NCI-H2196 (cell line): ENCODE data around the gene RBPMS2.
"Not testable (repeated sequence)": the region's sequence is repeated elsewhere in the genome, so short reads cannot be mapped to it uniquely, and the experiment has no call there.

Experiments used
- DNase-seq: peaks from one replicate; lab custom pipeline; 2025; ENCODE audit not compliant: unreplicated experiment; lab: John Stamatoyannopoulos, UW

RBPMS2 gene

DNA sequence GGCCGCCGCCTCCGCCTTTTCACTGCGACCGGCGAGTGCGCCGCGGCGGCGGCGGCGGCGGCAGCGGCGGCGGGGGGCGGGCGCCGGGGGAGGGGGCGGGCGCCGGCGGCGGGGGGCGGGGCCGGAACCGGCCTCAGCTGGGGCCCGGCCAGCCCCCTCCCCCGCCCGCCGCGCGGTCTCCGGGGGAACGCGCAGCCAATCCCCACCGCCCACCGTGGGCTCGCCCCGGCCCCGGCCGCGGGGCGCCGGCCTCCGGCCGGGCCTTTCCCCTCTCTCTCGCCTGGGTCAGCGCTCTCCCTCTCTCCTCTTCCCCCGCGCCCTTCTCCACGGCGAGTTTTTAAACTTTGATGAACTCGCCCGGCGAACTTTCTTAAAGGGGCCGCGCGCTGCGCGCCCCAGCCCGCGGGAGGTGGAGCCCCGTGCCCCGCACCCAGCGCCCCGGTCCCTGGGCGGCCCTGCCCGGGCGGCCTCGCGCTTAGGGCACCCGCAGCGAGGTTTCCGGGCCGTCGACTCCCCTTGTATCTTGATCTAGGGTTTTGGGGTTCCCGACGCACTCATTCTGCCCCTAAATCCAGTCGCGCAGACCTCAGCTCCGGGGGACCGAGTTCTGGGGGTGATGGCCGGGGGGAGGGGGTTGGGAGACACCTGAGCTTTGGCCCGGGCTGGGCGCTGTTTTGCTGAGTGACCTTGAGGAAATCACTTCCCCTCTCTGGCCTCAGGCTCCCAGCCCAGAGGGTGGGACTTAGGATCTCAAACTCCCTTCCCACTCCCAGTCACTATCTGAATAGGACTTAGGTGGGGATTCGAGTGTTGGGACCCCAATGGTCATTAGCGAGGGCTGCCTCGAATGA lies at the start of gene RBPMS2:
TSS of gene RBPMS2 (minus strand) at position 39 of the 851 bp plus-strand sequence. CDS start 270 bp downstream, outside the sequence.
- no peak for DNase-seq

DNA sequence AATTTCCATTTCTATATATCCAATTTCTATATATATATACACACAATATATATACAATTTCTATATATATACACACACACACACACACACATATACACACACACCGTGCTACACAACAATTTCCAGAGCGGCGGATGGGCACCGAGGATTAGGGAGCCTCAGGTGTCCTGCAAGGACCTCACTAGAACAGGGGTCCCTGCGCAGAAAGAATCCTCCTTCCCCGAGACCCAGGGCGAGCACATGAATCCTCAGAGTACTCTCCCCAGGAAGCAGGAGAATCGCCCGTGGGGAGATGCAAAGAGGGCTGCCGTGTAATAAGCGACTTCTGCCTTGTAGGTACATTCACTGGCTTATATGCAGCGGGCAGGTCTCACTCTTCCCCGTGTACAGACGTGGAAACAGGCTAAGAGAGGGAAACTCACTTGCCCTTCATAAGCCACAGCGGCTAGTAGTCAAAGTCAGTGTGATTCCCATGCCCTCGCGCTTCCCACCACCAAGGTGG lies 49.6 kb upstream of the RBPMS2 start:
- DNase-seq = no peak

DNA sequence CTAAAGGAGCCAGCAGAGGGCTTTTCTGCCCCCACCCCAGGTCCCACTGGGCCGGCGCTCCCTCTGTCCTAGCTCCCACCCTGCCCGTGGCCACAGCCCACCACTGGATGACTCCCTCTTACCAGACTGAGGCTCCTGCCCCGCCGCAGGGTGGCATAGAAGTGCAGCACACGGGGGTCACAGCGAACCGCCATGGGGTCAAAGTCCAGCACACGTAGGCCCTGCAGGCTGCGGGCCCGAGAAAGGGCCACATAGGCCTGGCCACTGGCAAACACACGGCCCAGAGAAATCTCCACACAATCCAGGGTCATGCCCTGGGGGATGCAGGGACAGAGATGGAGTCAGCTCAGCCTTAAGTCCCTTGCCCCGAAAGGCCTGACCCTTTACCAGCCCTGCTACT lies 41.1 kb upstream of the RBPMS2 start:
- no peak for DNase-seq

DNA sequence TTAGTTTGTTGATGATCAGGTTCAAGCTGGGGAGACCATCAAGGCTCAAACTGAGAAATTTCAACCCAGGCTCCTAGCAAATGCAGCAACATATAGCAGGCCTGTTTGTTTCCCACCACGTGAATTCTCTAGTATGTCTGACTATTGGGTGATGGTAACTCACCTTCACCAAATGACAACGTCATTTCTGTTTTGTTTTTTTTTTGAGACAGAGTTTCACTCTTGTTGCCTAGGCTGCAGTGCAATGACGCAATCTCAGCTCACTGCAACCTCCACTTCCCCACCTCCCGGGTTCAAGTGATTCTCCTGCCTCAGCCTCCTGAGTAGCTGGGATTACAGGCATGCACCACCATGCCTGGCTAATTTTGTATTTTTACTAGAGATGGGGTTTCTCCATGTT lies 39.6 kb upstream of the RBPMS2 start:
- not testable (repeated sequence) for DNase-seq

DNA sequence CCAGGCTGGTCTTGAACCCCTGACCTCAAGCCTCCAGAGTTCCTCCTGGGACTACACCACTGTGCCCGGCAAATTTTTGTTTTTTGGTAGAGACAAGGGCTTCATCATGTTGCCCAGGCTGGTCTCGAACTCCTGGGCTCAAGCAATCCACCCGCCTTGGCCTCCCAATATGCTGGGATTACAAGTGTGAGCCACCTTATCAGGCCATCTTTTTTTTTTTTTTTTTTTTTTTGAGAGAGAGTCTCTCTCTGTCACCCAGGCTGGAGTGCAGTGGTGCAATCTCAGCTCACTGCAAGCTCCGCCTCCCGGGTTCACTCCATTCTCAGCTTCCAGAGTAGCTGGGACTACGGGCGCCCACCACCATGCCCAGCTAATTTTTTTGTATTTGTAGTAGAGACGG lies 38.9 kb upstream of the RBPMS2 start:
- DNase-seq = not testable (repeated sequence)

DNA sequence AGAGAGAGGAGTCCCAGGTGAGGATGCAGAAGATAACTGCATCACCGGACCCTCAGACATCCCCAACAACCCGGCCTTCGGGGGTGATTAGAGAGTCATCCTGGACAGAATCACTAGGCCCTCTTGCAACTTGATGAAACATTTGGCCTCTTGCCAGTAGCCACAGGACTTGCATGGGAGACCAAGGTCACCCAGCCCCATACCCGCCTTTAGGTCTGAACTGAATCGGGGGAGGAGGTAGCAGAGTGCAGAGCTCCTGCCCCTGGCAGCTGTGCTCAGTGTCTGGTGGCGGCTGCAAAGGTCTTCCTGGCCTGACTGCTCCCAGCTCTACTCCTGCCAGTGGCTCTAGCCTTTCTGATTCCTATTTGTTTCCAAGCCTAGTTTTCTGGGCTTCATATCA lies 37.7 kb upstream of the RBPMS2 start:
- peak; percentile 1 for DNase-seq

DNA sequence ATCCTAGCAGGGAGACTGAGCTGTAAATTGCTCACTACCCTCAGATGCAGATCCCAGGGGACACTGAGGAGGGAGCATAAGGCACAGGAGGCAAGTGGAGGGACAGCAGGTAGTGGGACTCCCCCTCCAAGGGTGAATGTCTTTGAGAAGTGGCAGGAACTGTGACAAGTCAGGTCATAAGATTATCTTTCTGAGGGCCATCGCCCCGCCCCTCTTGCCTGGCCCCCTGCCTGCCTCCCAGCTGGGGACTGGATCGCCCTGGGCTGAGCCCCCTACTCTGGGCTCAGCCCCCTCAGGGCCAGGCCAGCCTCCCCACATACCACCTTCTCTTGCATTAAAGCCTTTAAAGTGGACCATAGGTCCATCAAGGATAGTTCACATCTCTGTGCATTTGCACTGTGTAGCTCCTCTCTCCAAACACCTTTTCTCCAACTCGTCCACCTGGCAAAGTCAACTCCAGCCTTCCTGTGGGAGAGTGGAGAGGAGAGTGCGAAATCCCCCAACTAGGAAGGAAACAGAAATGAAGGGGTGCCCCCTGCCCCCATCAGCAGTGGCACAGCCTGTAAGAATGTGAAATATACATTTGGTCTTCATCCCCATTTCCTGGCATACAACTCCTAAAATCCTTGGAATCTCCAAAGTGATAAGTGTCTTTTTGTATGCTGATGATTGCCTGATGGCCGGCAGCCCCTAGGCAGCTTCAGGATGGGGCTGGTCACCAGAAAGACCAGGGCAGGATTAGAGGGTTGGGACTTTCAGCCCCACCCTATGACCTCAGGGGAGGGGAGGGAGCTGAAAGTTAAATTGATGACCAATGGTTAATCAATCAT lies 35.3 kb upstream of the RBPMS2 start:
- no peak for DNase-seq

DNA sequence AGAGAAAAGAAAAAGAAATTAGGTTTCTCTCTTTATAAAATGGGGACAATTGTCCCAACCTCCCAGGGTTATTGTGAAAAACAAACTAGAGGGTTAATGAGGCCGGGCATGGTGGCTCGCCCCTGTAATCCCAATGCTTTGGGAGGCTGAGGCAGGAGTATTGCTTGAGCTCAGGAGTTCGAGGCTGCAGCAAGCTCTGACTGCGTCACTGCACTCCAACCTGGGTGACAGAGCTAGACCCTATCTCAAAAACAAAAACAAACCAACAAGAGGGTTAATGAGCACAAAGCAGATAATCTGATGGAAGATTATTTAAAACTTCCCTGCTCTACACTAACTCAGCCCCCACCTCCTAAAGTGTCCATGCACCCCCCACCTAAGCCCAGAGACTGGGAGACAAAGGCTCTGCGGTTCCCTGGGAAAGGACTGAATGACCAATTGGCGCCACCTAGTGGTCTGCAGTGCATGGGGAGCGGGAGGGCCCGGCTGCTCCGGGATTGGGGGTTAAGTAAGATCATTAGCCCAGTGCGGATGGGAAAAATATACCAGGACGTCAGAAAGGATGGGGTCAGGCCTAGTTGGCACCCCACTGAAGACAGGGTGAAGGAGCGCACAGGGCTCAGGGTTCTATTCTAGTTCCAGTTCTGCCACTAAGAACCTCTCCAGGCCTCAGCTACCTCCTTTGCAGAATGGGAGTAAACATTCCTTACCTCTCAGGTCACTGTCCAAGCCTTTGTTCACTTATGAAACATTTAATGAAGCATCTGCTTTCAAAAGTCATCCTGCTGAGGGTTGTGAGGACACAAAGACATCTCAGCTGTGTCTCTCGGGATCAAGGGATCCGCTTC lies 34.5 kb upstream of the RBPMS2 start:
- peak; percentile 57 for DNase-seq

DNA sequence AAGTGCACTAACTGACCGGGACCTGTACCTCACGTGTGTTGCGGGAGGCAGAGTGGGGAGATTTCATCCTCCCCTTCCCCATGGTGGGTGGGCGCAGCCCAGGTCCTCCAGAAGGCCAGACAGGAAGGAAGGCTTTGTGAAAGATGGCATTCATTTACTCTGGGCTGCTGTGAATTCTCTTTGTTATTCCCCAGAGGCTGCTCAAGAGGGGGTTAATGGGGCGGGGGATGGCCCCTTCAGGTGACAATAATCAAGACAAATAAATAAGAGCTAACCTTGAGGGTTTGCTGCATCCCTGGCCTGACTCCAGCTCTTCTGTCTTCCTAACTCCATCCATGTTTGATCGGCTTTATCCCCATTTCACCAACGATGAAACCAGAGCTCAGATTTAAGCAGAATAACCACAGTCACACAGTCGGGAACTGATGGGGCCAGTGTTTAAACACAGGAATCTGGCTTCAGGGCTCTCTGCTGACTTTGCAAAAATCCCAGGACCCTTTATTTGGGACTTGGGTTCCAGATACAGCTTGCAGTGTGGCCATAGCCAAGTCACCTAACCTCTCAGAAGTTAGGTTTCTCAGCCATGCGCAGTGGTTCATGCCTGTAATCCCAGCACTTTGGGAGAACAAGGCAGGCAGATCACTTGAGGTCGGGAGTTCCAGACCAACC lies 33.5 kb upstream of the RBPMS2 start:
- DNase-seq = no peak

DNA sequence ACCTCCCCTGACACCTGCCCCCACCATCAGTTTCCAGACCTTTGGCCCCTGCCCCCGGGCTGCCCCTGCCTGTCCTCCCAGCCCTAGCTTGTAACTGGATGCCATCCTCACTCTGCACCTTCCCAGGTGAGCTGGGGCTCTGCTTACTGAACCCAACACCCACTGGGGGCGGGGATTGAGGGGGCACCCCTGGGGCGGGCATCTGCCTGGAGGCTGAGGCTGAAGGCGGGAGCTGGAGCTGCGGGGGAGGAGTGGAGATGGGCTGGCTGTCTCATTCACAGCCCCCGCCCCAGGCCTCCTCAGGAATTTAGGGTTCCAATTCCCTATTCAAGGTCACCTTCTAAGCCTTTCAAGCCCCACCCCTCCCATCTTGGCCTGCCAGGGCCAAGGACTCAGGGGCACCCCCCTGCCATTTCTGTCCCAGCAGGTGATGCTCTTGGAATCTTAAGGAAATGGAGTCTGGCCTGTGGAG lies 32.4 kb upstream of the RBPMS2 start:
- DNase-seq = no peak

DNA sequence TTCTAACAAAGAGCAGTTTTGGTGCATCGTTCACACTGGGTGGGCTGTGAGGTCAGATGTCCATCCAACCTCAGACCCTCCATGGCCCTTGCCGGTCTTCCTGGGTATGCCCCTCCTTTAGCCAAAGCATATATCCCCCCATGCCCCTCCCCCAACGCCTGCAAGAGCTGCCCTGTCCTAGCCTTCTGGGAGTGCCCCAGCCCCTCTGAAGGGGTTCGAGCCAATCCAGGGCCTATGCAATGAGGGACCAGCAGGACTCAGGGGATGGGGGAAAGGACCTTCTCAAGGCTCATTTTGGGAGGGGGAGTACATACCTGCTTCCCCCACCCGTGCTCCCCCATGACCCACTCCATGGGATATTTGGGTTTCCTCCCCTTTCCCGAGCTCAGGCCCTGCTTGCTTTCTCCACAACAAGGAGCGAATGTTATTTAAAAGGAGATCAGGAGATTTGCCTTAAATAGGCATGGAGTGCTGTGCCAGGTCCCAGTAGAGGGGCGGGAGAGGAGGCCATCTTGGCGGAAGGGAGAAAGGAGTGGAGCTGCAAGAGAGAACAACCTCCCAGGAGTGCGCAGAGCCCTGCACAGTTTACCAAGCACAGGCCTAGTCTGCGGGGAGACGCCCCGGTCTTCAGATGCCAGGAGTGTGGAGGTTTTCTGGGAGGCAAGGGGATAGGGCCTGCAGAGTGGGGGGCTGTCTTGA lies 31.8 kb upstream of the RBPMS2 start:
- DNase-seq = no peak

DNA sequence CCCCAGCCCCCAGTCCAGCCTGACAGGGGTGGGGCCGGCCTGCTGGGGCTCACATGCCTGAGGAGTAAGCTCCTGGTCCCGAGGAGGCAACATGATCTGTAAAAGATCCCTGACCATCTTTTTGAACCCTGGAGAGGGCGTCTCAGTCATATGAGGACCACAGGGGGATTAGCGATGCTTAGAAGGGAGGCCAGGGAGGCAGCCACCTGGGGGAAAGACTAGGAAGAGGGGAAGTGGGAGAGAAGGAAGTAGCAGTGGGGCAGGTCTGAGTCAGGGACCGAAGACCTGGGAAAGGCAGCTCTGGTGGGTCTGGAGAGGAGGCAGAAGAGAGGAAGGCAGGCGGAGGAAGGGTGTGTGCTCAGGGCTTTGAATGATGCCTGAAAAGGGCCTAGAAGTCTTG lies 31.1 kb upstream of the RBPMS2 start:
- DNase-seq = no peak

DNA sequence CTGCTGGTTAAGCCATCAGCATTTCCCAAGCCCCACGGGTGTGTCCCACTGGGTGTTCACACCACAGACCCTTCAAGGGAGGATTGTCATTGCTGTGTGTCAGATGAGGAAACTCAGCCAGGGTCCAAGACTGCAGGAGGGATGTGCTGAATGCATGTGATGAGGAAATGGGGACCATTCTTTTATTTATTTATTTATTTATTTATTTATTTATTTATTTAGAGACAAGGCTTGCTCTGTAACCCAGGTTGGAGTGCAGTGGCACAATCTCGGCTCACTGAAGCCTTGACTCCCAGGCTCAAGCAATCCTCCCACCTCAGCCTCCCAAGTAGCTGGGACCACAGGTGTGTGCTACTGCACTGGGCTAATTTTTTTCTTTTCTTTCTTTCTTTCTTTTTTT lies 29.2 kb upstream of the RBPMS2 start:
- no peak for DNase-seq

DNA sequence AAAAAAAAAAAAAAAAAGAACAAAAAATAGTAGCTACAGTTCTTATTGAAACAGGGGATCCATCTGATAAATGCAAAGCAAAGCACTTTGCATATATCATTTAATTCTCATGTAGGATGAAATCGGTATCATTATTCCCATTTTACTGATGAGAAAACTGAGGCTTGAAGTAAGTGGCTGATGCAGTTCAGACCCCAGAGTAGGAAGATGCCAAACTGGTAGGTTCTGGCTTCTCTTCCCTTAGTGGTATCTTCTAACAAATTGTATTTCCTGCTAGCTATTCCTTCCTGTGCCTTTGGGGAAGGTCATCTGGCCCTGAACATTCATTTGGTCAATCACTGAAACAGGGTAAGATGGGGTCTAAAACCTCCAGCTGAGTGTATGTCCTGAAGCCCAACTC lies 28.1 kb upstream of the RBPMS2 start:
- no peak for DNase-seq

DNA sequence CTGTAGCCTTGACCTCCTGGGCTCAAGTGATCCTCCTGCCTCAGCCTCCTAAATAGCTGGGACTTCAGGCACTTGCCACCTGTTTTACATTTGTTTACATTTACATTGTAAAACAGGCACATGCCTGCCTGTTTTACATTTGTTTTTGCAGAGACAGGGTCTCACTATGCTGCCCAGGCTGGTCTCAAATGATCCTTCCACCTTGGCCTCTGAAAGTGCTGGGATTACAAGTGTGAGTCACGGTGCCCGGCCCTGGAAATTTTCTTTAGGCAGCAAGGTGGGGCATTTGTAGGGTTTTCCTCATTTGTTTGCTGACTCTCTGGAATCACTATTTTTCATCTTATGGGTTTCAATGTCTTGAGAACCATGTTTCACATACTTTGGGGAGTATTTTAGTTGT lies 25.1 kb upstream of the RBPMS2 start:
- no peak for DNase-seq

DNA sequence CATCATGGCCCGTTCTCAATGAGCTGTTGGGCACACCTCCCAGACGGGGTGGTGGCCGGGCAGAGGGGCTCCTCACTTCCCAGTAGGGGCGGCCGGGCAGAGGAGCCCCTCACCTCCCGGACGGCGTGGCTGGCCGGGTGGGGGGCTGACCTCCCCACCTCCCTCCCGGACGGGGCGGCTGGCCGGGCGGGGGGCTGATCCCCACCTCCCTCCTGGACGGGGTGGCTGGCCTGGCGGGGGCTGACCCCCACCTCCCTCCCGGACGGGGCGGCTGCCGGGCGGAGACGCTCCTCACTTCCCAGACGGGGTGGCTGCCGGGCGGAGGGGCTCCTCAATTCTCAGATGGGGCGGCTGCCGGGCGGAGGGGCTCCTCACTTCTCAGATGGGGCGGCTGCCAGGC lies 23.5 kb upstream of the RBPMS2 start:
- DNase-seq = not testable (repeated sequence)

DNA sequence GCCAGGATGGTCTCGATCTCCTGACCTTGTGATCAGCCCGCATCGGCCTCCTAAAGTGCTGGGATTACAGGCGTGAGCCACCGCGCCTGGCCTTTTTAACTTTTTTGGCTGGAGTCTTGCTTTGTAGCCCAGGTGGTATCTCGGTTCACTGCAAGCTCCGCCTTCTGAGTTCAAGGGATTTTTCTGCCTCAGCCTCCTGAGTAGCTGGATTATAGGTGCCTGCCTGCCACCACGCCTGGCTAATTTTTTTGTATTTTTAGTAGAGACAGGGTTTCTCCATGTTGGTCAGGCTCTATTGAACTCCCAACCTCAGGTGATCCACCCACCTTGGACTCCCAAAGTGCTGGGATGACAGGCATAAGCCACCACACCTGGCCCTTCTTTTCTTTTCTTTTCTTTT lies 20.5 kb upstream of the RBPMS2 start:
- DNase-seq = not testable (repeated sequence)

DNA sequence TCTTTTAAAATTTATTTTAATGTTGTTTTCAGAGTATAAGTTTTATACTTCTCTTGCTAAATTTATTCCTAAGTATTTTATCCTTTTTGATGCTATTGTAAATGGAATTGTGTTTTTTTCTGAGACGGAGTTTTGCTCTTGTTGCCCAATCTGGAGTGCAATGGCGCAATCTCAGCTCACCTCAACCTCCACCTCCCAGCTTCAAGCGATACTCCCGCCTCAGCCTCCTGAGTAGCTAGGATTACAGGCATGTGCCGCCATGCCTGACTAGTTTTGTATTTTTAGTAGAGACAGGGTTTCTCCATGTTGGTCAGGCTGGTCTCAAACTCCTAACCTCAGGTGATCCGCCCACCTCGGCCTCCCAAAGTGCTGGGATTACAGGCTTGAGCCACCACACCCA lies 19.9 kb upstream of the RBPMS2 start:
- DNase-seq = not testable (repeated sequence)

DNA sequence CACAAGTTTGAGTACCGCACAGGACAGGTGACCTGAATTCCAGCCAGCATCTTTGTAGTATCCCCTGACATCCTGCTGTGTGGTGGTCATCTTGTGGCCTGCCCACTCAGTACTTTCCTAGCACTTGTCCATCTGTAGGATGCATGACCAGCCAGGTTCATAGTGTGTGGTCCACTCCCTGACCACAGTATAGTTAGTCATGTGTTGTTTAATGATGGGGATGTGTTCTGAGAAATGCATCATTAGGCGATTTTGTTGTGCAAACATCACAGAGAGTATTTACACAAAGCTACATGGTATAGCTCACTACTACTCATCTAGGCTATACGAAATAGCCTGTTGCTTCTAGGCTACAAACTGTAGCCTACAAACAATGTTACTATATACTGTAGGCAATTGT lies 16.9 kb upstream of the RBPMS2 start:
- DNase-seq = no peak

DNA sequence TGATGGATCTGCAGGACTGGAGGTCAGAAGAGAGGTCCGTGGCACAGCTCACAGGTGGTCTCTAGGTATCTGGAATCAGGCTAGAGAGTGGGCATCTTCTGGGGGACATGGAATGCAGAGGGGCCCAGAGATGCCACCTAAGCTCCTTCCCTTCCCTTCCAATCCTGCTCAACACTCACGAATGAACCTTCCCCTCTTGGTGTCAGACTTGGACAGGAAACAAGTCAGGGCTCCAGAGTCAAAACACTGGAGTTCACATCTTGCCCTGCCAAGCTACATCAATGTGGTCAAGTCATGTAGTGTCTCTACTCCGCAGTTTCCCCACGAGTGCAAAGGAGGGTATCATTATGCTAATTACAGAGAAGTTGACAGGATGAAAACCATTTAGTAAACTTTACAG lies 16.0 kb upstream of the RBPMS2 start:
- no peak for DNase-seq
